Stimulated activated CD8-positive, alpha-beta memory T cell treated with anti-CD3 and anti-CD28 coated beads, Interleukin-4, amount 100 ng/mL, for 4 hours (primary cell): ENCODE results near the gene TAOK1.

Experiments used
- DNase-seq, 2 donors: peaks; one replicate each; pipeline ENCODE4 v3.0.0-alpha.2; 2020; ENCODE audit warnings: low read depth in 2 of 2, low spot score in 1 of 2

TAOK1 gene

DNA sequence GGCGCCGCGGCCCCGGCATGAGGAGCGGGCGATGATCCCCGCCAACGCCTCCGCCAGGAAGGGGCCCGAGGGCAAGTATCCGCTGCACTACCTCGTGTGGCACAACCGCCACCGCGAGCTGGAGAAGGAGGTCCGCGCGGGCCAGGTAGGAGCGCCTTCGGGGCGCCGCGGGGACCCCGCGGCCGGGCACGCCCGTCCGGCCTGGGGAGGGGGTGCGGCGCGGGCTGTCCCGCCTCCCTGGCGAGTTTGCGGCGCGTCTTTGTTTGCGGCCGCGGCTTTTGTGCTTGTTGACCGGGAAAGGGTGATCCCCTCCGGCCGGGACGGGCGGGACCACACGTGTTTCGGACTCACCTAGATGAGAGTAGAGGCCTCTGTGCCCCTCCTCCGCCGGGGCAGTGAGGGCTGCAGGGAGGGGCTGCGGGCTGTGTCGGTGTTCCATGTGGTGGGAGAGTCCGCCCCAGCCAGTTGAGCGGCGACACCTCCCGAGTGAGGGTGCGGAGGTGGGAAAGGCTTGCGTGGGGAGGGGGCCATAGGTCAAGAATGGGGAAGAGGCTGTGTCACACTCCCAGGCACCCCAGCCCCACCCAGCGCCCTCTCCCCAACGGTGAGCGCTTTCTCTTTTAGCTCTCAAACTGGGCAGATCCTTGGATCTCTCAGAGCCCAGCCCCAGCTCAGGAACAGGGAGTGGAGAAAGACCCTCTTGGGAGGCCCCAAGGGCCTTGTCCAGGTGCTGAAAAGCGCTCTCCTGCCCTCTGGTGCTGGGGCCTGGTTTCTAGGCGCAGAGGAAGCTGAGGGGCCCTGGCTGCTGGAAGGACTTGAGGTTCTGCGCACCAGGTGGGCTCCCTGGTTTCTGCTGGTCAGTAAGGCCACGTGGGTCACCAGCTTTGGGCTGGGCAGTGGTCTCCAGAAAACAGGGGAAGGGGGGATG, 203.7 kb downstream of the TAOK1 start:
- DNase-seq, result no peak

DNA sequence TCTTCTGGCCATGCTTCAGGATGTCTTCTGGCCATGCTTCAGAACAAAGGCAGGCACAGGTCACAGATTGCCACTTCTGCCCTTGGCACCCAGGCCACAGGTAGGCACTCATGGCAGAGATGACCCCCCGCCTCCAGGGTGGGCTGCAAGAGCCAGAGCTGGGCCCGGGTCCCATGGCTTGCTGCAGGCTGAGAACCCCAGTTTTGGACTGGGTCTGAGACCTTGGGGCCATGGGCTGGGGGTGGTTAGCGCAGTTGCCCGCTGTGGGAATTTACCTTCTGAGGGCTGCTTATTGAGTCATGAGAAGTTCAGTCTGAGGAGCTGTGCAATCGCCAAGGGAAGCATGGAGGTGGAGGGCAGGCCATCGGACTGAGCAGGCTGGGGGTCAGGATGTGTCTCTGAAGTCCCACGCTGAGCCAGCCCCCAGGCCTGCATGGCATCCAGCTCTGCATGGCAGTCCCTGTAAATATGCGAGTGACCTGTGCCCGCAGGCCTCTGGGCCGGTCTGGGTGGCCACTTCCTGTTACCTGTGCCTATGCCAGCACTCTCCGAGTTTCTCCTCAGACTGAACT, 204.4 kb downstream of the TAOK1 start:
- no peak for DNase-seq

DNA sequence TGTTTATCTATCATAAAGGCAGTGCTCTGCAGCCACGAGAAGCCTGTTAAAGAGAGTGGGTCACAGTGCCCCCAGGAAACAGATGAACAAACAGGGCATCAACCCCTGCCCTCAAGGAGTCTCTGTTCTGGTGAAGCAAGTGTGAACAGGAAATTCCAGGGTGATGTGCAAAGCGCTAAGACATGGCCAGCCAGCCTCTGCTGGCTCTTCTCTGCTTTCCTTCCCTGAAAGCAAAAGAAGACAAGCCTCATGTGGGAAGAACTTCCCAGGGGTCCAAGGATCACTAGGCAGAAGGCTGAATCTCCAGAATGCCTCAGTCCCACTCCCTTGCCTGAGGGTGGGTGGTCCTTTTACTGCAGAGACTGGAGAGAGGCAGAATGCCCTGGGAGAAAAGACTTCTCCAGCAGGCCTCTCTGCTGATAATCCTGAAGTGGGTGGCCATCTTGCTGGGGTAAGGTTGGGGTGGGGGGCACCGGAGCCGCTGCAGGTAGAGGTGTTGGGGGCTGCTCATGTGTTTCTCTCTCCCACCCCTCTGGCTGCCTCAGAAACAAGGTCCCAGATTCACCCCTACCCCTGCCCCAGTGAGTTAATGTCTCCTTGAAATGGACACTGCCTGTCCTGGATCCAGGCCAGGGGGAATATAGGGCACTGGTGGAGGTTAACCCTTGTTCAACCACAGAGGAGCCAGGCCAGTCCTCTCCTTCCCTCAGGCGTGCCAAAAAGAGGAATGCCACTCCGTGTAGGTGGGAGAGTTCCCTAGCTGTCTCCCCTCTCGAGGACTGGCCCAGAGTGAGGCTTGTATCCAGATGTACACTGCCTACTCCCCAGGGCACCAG, 205.2 kb downstream of the TAOK1 start:
- no peak for DNase-seq

DNA sequence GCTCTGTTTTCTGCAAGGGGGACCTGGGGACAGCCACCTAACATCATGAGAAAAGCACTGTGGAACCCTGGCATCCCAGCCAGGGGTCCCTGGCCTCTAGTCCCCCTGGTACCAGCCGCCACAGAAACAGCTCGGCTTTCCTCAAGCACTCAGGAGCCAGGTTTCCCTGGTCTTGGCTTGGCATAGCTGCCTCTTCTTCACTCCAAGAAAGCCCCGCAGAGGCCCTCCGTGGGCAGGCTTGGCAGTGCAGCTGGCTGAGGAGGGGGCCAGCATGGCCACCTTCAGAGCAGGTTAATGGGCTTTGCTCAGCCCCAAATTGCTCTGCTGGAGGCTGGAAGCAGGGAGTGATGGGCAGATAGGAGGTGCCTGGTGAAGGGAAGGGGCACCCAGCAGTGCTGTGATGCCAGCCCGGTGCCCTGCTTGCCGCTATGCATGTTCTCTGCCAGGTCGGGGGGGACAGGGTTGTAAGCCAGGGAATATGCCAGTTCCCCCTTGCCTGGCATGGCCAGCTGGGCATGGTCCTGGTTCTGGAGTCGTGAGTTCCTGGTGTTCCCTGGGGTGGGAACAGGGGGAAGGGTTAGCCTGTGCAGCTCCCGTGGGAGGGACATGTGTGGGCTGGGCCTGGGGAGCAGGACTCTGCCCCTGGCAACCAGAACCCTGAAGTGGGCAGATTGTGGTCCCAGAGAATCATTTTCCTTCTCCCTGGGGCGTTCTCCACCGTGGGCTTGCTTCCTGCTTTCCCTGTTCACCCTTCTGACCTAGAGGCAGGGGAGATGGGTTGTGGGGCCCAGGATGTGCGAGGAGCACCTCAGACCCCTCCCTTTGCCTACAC, 206.0 kb downstream of the TAOK1 start:
- no peak for DNase-seq

DNA sequence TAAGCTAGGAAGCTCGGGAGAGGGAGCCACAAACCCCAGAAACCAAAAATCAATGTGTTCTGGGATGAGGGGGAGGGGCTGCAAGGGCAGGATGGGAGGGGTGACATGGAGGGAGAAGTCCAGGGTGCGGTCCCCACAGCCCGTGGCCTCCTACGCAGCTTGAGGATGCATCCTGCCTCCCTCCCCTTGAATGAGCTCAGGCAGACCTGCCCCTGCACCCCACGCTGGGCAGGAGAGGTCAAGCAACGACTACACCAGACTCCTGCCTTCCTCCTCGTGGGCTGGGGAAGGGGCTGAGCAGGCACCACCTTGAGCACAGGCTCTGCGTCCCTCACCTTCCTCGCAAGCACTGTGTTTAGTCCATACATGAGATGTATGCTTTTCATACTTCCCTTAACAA, 206.6 kb downstream of the TAOK1 start:
- no peak for DNase-seq

DNA sequence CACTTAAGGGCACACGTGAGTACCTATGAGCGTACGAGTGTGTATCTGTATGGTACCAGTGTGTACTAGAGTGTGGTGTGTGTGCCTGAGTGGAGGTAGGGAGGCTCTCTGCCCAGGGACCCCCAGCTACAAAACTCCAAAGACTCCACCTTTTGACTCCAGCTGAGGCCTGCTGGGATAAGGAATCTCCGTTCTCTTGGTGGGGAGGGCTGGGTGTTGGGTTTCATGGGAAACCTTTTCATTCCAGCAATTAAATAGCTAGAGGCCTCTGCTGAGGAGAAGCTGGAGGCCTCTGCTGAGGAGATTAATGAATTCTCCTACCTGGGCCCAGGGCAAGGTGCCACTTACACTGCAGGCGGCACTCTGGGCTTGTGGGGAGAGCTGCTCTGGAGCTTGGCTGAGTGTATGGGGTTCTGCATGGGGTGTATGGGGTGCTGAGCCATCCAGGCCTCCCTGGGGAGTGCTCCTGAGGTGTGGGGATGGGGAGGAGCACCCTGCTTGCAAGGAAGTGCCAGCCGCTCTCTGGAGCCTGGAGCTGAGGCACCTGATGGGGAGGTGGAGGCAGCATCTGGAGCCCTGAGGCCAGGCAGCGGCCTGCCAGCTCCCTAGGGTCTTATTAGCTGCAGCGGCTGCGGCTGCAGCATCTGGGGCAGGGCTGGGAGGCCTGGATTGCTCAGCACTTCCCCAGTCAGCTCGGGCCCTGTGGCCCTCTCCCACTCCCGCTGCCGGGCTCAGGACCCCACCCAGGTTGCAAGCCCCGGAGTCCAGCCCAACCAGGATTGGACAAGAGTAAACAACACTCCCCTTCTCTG, 207.4 kb downstream of the TAOK1 start:
- no peak for DNase-seq
